Measurements from ENCODE around the gene TSHZ1.

The TSHZ1 gene

GRCh38 chr18:75208836-75209128 lies 1.8 kb upstream of the TSHZ1 start:
- no peak for DNase-seq

- peak; percentile 84 for DNase-seq
Observed at GRCh38 chr18:75209129-75209950, 1.3 kb upstream of the TSHZ1 start, which contains the start of gene PTGR3. Gene PTGR3, minus strand, starts transcription at chr18:75209139. Its CDS starts 81 bp downstream, at chr18:75209058.

- DNase-seq = no peak
Observed at GRCh38 chr18:75209951-75210258, 692 bp upstream of the TSHZ1 start.

GRCh38 chr18:75211002-75211621 lies 515 bp downstream of the TSHZ1 start:
- no peak for DNase-seq

GRCh38 chr18:75211626-75211952 lies 992 bp downstream of the TSHZ1 start:
- no peak for DNase-seq

- DNase-seq = no peak
Observed at GRCh38 chr18:75211953-75212750, 1.6 kb downstream of the TSHZ1 start.

GRCh38 chr18:75212751-75213090 lies 2.1 kb downstream of the TSHZ1 start:
- no peak for DNase-seq

GRCh38 chr18:75213611-75214331 lies 3.2 kb downstream of the TSHZ1 start:
- DNase-seq = peak; percentile 85

GRCh38 chr18:75214332-75214690 lies 3.7 kb downstream of the TSHZ1 start:
- no peak for DNase-seq

GRCh38 chr18:75214766-75215510 lies 4.3 kb downstream of the TSHZ1 start:
- DNase-seq = no peak

- DNase-seq = no peak
Observed at GRCh38 chr18:75215663-75216062, 5.1 kb downstream of the TSHZ1 start.

- no peak for DNase-seq
Observed at GRCh38 chr18:75216212-75216910, 5.8 kb downstream of the TSHZ1 start.

GRCh38 chr18:75216911-75217689 lies 6.5 kb downstream of the TSHZ1 start:
- DNase-seq = no peak

- DNase-seq = no peak
Observed at GRCh38 chr18:75218065-75218923, 7.7 kb downstream of the TSHZ1 start.

GRCh38 chr18:75219745-75220375 lies 9.3 kb downstream of the TSHZ1 start:
- no peak for DNase-seq

GRCh38 chr18:75220551-75221355 lies 10.2 kb downstream of the TSHZ1 start:
- no peak for DNase-seq

- DNase-seq = no peak
Observed at GRCh38 chr18:75221397-75221796, 10.8 kb downstream of the TSHZ1 start.

- DNase-seq = no peak
Observed at GRCh38 chr18:75221897-75222296, 11.3 kb downstream of the TSHZ1 start.

GRCh38 chr18:75222407-75222806 lies 11.8 kb downstream of the TSHZ1 start:
- no peak for DNase-seq
